Stomach (tissue), 9 donors: ENCODE measurements around the gene JTB. TPM values are rescaled to one million over a fixed set of nuclear protein-coding genes. Genes with fewer than 3 reads are reported as not detected.

Experiments
- DNase-seq, 2 donors: peaks; one replicate each; pipeline versions ENCODE4 v3.0.0 to v3.0.0-alpha.2; 2013 to 2019
- H3K27ac ChIP-seq, 5 donors: fragments of 200-600 bp in 4 of 5; sonication (generic) in 4 of 5; one replicate each; pipeline ENCODE4 v1.5.1; 2013 to 2019; ENCODE audit warnings: mild to moderate bottlenecking in 1 of 5, moderate library complexity in 1 of 5
- H3K27me3 ChIP-seq, 3 donors: fragments of 200-600 bp; sonication (generic); one replicate each; pipeline ENCODE4 v1.5.1; 2017 to 2019; ENCODE audit warnings: mixed run types in 1 of 3
- H3K36me3 ChIP-seq, 4 donors: fragments of 200-600 bp; sonication (generic); 1 replicate in 3 of 4; 2 replicates in 1 of 4; pipeline ENCODE4 v1.5.1; 2016 to 2019
- H3K4me1 ChIP-seq, 4 donors: fragments of 200-600 bp; sonication (generic); one replicate each; pipeline ENCODE4 v1.5.1; 2016 to 2019
- H3K4me3 ChIP-seq, 4 donors: fragments of 200-600 bp; sonication (generic) in 3 of 4; one replicate each; pipeline ENCODE4 v1.5.1; 2016 to 2019; ENCODE audit warnings: mild to moderate bottlenecking in 1 of 4
- H3K9me3 ChIP-seq, 4 donors: fragments of 200-600 bp; sonication (generic); one replicate each; pipeline ENCODE4 v1.5.1; 2016 to 2019
- EP300 ChIP-seq: sonication (generic); formaldehyde crosslinking; IDR thresholded peaks from one replicate; pipeline ENCODE4 v1.6.1; 2017; ENCODE audit warnings: antibody characterized with exemption
- POLR2A ChIP-seq, 4 donors: fragments of 450-650 bp; IDR thresholded peaks; one replicate each; pipeline ENCODE4 v1.6.1; 2016; ENCODE audit warnings: antibody characterized with exemption in 4 of 4, control low read depth in 2 of 4, mild to moderate bottlenecking in 1 of 4, moderate library complexity in 1 of 4
- POLR2AphosphoS5 ChIP-seq, 3 donors: sonication (generic); formaldehyde crosslinking; IDR thresholded peaks; one replicate each; pipeline ENCODE4 v1.6.1; 2016; ENCODE audit warnings: antibody characterized with exemption in 3 of 3
- WGBS, 5 donors: extraction: QIAGEN DNeasy Blood & Tissue Kit in 3 of 5; methylation state at CpG; one replicate each; pipeline versions ENCODE4 v1.1.5 to v1.1.7; 2013 to 2018; 5-methylcytosine and 5-hydroxymethylcytosine counted together
- intact Hi-C: fragments of 100-400 bp; cut with DNase I; formaldehyde crosslinking; loops from one replicate; pipeline ENCODE4 v1.15.1; 2023; ENCODE audit warnings: low total_unique reads
- polyA plus RNA-seq, 3 donors: library from polyadenylated mRNA; stranded (reverse); fragments of 200-250 nt; gene quantifications; one replicate each; pipeline ENCODE4 v1.2.3, GENCODE V29; 2013
- total RNA-seq, 5 donors: library from RNA; depleted of rRNA; stranded (reverse); fragments of >200 nt; gene quantifications; one replicate each; pipeline versions ENCODE4 v1.1.0 to v1.2.3, GENCODE V29; 2014 to 2016
- TF ChIP-seq, protein P1 (sequence below), 7 experiments: fragments of 450-650 bp in 4 of 7; fragments of 200-600 bp in 3 of 7; sonication (generic) in 3 of 7; IDR thresholded peaks; one replicate each; pipeline ENCODE4 v1.5.1; 2016 to 2019; ENCODE audit warnings: antibody characterized with exemption in 7 of 7, control low read depth in 2 of 7, mild to moderate bottlenecking in 1 of 7
- donor health status: healthy with polysubstance abuse.
- donor health status: Bipolar disorder and iron deficiency.
- donor health status: healthy.

Gene JTB
- total and polyA plus RNA-seq, 8 donors = 130 to 859 (median 235) TPM

DNA sequence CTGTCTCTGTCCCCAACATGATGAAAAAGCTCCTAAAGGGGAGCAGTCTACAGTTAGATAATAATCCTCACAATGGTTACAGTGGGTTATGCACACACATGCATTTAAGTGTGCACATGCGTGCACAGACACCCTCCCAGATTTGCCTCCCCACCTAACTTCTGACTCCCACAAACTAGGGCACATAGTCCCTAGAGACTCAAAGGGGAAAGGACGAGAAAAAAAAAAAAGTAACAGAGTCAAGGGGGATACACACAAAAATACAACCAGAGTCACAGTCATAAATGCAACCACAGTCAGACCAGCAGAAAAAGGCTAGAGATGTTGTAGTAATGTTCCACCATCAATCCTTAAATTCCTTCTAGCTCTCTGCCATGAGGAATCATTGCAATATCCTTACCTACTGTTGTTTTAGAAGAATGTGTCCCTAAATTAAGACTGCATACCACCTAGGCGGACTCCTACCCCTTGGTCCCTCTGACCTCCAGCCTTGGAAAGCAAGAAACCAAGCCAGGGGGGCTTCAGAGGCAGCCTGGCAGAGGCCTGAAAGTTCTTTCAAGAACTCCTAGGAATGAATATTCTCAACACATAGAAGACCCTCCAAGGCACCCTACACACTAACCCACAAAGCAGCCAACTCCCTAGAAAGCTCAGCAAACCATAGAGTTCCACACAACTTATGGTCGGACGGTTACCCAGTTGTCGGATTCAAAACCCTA, 20.3 kb downstream of the JTB start:
- Histone ChIP-seq H3K36me3 (peaks cover 32 to 55% (median 46%) of the 10 kb centered on the region in 4 donors), H3K4me1 (peaks cover 53 to 83% (median 72%) of the 10 kb centered on the region in 4 donors), H3K27ac (peak overlapping the region; percentile 83 to 98 (median 97)), H3K27me3 (no peaks in the 10 kb centered on the region), H3K9me3 (no peaks in the 10 kb centered on the region), H3K4me3 (peak overlapping the region; percentile 73 to 98 (median 97))
- DNase-seq = no peak
- TF ChIP-seq EP300 (no peak), POLR2A (IDR thresholded peaks at IDR 0.05) (no peak), POLR2AphosphoS5 (IDR thresholded peaks at IDR 0.05) (no peak)
- TF ChIP-seq, protein P1, sequence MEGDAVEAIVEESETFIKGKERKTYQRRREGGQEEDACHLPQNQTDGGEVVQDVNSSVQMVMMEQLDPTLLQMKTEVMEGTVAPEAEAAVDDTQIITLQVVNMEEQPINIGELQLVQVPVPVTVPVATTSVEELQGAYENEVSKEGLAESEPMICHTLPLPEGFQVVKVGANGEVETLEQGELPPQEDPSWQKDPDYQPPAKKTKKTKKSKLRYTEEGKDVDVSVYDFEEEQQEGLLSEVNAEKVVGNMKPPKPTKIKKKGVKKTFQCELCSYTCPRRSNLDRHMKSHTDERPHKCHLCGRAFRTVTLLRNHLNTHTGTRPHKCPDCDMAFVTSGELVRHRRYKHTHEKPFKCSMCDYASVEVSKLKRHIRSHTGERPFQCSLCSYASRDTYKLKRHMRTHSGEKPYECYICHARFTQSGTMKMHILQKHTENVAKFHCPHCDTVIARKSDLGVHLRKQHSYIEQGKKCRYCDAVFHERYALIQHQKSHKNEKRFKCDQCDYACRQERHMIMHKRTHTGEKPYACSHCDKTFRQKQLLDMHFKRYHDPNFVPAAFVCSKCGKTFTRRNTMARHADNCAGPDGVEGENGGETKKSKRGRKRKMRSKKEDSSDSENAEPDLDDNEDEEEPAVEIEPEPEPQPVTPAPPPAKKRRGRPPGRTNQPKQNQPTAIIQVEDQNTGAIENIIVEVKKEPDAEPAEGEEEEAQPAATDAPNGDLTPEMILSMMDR (IDR thresholded peaks at IDR 0.05) = no peak
- WGBS, 5 donors = 20 to 27% (median 25%) methylated on average over 6 of the region's 6 CpGs
- intact Hi-C loops = no loop called here

DNA sequence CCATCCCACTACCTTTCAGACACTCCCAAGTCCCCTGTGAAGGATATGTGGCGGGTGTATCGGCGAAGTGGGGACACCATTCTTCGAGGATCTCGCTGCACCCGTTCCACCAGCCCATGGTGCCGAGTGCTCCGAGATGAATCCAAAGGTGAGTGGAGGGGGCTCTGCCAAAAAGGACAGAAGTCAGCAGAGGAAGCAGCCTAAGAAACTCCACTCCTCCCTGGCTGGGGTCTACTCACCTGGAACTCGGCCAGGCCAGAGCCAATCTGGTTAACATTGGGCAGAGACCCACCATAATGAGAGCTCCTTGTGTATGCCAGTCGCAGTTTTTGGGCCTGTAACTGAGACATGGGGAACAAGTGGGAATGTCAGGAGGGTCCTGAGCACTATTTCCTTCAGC, 22.6 kb downstream of the JTB start:
- DNase-seq = no peak
- no peak for TF ChIP-seq POLR2A (IDR thresholded peaks at IDR 0.05)
- no peak for TF ChIP-seq POLR2AphosphoS5 (IDR thresholded peaks at IDR 0.05)
- TF ChIP-seq, protein P1 (IDR thresholded peaks at IDR 0.05) = no peak
- no peak for TF ChIP-seq EP300
- 93 to 100% (median 95%) methylated on average over 7 to 10 of the region's 10 CpGs for WGBS, 5 donors
- intact Hi-C loops = no loop called here
- no peak overlapping the region for H3K27ac ChIP-seq
- peaks cover 40 to 59% (median 54%) of the 10 kb centered on the region in 4 donors for H3K36me3 ChIP-seq
- H3K9me3 ChIP-seq = no peaks in the 10 kb centered on the region
- no peaks in the 10 kb centered on the region for H3K27me3 ChIP-seq
- peaks cover 40 to 61% (median 55%) of the 10 kb centered on the region in 4 donors for H3K4me1 ChIP-seq
- H3K4me3 ChIP-seq = no peak overlapping the region

DNA sequence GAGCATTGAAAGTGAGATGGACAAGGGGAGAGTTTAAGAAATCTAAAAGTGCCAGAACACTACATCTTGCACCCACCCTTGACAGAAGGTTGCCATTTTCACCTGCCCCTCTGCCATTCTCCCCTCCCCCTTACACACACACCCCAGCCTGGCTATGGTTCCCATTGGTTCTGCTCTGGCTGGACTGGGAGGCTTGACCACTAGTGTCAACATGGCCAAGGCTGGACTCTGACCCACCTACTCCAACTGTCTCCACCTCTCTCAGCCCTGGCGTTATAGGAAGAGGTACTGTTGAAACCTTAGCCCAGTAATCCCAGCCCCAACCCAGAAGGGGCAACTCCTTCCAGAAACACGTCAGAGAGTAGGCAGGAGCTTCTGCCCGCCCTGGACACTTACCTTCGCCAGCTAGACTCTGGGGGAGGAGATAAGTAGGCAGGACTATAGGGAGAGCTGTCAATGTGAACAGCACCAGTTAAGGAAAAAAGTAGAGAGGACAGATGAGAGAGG, 23.6 kb downstream of the JTB start:
- intact Hi-C loops = no loop called here
- Histone ChIP-seq H3K4me1 (peaks cover 36 to 52% (median 46%) of the 10 kb centered on the region in 4 donors), H3K36me3 (peaks cover 38 to 62% (median 60%) of the 10 kb centered on the region in 4 donors), H3K27me3 (no peaks in the 10 kb centered on the region), H3K9me3 (no peaks in the 10 kb centered on the region), H3K4me3 (no peak overlapping the region), H3K27ac (no peak overlapping the region)
- DNase-seq = no peak
- TF ChIP-seq EP300 (no peak), POLR2AphosphoS5 (IDR thresholded peaks at IDR 0.05) (no peak), POLR2A (IDR thresholded peaks at IDR 0.05) (no peak)
- TF ChIP-seq, protein P1 (IDR thresholded peaks at IDR 0.05) = no peak
- 62 to 79% (median 65%) methylated on average over 4 of the region's 4 CpGs for WGBS, 5 donors

DNA sequence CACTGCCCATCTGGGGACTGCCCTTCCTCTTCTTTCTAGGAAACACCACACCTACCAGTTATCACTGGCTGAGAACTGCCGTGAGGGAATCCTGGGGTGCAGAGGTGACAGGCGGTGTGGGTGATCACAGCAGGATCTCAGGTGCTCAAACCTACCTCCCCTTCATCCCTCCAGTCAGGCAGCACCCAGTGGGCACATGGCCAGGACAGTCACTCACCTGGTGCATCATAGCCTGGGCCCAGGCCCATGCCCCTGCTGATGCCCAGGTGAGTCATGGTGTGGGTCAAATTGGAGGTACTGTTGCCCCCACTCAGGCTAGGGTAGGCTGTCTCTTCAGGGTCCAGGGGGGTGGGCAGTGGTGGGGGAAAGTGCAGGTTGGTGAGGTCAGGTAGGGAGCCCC, 25.7 kb downstream of the JTB start:
- Histone ChIP-seq H3K36me3 (peaks cover 51 to 81% (median 80%) of the 10 kb centered on the region in 4 donors), H3K4me1 (peaks cover 24 to 44% (median 38%) of the 10 kb centered on the region in 4 donors), H3K27ac (no peak overlapping the region), H3K4me3 (no peak overlapping the region), H3K9me3 (no peaks in the 10 kb centered on the region), H3K27me3 (no peaks in the 10 kb centered on the region)
- intact Hi-C loops = no loop called here
- WGBS, 5 donors = 76 to 90% (median 85%) methylated on average over 2 of the region's 2 CpGs
- TF ChIP-seq POLR2A (IDR thresholded peaks at IDR 0.05) (no peak), EP300 (no peak), POLR2AphosphoS5 (IDR thresholded peaks at IDR 0.05) (no peak)
- TF ChIP-seq, protein P1 (IDR thresholded peaks at IDR 0.05) = no peak
- no peak for DNase-seq
